H1 (cell line): Measurements from ENCODE around the gene CTSW. TPM values are rescaled to one million over a fixed set of nuclear protein-coding genes. Genes with fewer than 3 reads are reported as not detected.

Experiments
- CTCF ChIA-PET: fragments of 300-600 bp; sonication (Branson Sonifier 250); formaldehyde crosslinking; loops from one replicate; lab custom pipeline; 2021; ENCODE audit not compliant: partially characterized antibody; lab: Charles Lee
- POLR2A ChIA-PET: fragments of 300-600 bp; sonication (Branson Sonifier 250); formaldehyde crosslinking; loops from one replicate; lab custom pipeline; 2021; ENCODE audit warnings: inconsistent platforms; ENCODE audit not compliant: partially characterized antibody; lab: Charles Lee
- DNase-seq, 2 experiments: peaks; one replicate each; pipeline versions ENCODE4 v3.0.0 to v3.0.0-alpha.2; 2010 to 2022; ENCODE audit warnings: low spot score in 2 of 2, low read depth in 1 of 2, mixed read lengths in 1 of 2
- FAIRE-seq: peaks from 2 replicates; lab custom pipeline; 2011; peaks lifted over from hg19 to GRCh38; lab: Jason Lieb, UNC
- H2AFZ ChIP-seq: 2 replicates; pipeline ENCODE4 v1.8.1; 2012; ENCODE audit warnings: low read length, inconsistent platforms
- H2AK5ac ChIP-seq: 2 replicates; pipeline ENCODE4 v1.6.1; 2013; ENCODE audit warnings: low read depth, low read length
- H2BK120ac ChIP-seq: replicated peaks from 2 replicates; pipeline ENCODE3; 2013; ENCODE audit warnings: low read depth, low read length, inconsistent platforms
- H2BK12ac ChIP-seq: 2 replicates; pipeline ENCODE4 v1.6.1; 2013; ENCODE audit warnings: low read depth, low read length
- H2BK15ac ChIP-seq: 2 replicates; pipeline ENCODE4 v1.6.1; 2013; ENCODE audit warnings: low read length
- H2BK20ac ChIP-seq: 2 replicates; pipeline ENCODE4 v1.6.1; 2013; ENCODE audit warnings: low read length
- H2BK5ac ChIP-seq: 2 replicates; pipeline ENCODE4 v1.6.1; 2013; ENCODE audit warnings: low read depth, low read length
- H3K14ac ChIP-seq: 2 replicates; pipeline ENCODE4 v1.6.1; 2013; ENCODE audit warnings: inconsistent platforms; ENCODE audit not compliant: insufficient read length
- H3K18ac ChIP-seq: 2 replicates; pipeline ENCODE4 v1.6.1; 2013; ENCODE audit warnings: low read length; ENCODE audit errors: extremely low read depth
- H3K23ac ChIP-seq: 2 replicates; pipeline ENCODE4 v1.6.1; 2013; ENCODE audit warnings: inconsistent platforms; ENCODE audit not compliant: insufficient read length
- H3K23me2 ChIP-seq: 2 replicates; pipeline ENCODE4 v1.6.1; 2013; ENCODE audit warnings: low read depth, low read length
- H3K27ac ChIP-seq: 2 replicates; pipeline ENCODE4 v1.6.1; 2011; ENCODE audit warnings: low read depth, low read length, inconsistent platforms
- H3K27me3 ChIP-seq, 4 experiments: replicated peaks in 1 of 4; 1 replicate in 1 of 4; 2 replicates in 3 of 4; pipeline versions ENCODE4 v1.6.1 to v1.8.1; 2011 to 2013; ENCODE audit warnings: low read length in 3 of 4, mild to moderate bottlenecking in 3 of 4, inconsistent platforms in 2 of 4, mixed read lengths in 2 of 4, moderate library complexity in 1 of 4; ENCODE audit not compliant: control insufficient read depth in 3 of 4, insufficient read depth in 3 of 4; ENCODE audit errors: extremely low read depth in 1 of 4
- H3K36me3 ChIP-seq, 4 experiments: 2 replicates each; pipeline versions ENCODE4 v1.6.1 to v1.8.1; 2011 to 2013; ENCODE audit warnings: mild to moderate bottlenecking in 4 of 4, low read length in 3 of 4, moderate library complexity in 2 of 4, control low read depth in 1 of 4, inconsistent platforms in 1 of 4; ENCODE audit not compliant: insufficient read depth in 4 of 4, control insufficient read depth in 2 of 4
- H3K4ac ChIP-seq: replicated peaks from 2 replicates; pipeline ENCODE3; 2013; ENCODE audit warnings: low read length, low read depth, mixed read lengths, inconsistent platforms; ENCODE audit not compliant: insufficient read length
- H3K4me1 ChIP-seq, 4 experiments: replicated peaks in 1 of 4; 1 replicate in 1 of 4; 2 replicates in 3 of 4; pipeline versions ENCODE4 v1.6.1 to v1.8.1; 2011 to 2013; ENCODE audit warnings: low read length in 3 of 4, inconsistent platforms in 2 of 4, mixed read lengths in 1 of 4; ENCODE audit not compliant: insufficient read depth in 4 of 4, control insufficient read depth in 3 of 4
- H3K4me2 ChIP-seq, 2 experiments: 2 replicates each; pipeline versions ENCODE4 v1.6.1 to v1.8.1; 2011 to 2013; ENCODE audit warnings: low read depth in 2 of 2, low read length in 2 of 2, control low read depth in 1 of 2, inconsistent platforms in 1 of 2, mild to moderate bottlenecking in 1 of 2; ENCODE audit not compliant: insufficient read depth in 1 of 2
- H3K4me3 ChIP-seq, 4 experiments: fragments of 200-600, 300-600 bp in 1 of 4; sonication (generic), shearing (Covaris generic), sonication (Bioruptor Twin) in 1 of 4; 2 replicates each; pipeline versions ENCODE4 v1.5.1 to v1.8.1; 2011 to 2016; ENCODE audit warnings: low read length in 4 of 4, low read depth in 3 of 4, control low read depth in 2 of 4, inconsistent platforms in 2 of 4, mild to moderate bottlenecking in 2 of 4, mixed read lengths in 1 of 4, moderate library complexity in 1 of 4; ENCODE audit not compliant: insufficient read depth in 2 of 4; ENCODE audit errors: extremely low read depth in 1 of 4
- H3K56ac ChIP-seq: replicated peaks from 2 replicates; pipeline ENCODE3; 2013; ENCODE audit warnings: low read depth, mild to moderate bottlenecking, mixed read lengths, low read length, inconsistent platforms; ENCODE audit not compliant: insufficient read length
- H3K79me1 ChIP-seq: 2 replicates; pipeline ENCODE4 v1.6.1; 2013; ENCODE audit warnings: low read depth, low read length, control low read depth
- H3K79me2 ChIP-seq, 2 experiments: 2 replicates each; pipeline versions ENCODE4 v1.6.1 to v1.8.1; 2012 to 2013; ENCODE audit warnings: low read length in 2 of 2, mild to moderate bottlenecking in 2 of 2, inconsistent platforms in 1 of 2; ENCODE audit not compliant: insufficient read depth in 2 of 2, control insufficient read depth in 1 of 2
- H3K9ac ChIP-seq, 4 experiments: replicated peaks in 1 of 4; 1 replicate in 1 of 4; 2 replicates in 3 of 4; pipeline versions ENCODE4 v1.6.1 to v1.8.1; 2011 to 2013; ENCODE audit warnings: low read depth in 3 of 4, low read length in 3 of 4, control low read depth in 2 of 4, mild to moderate bottlenecking in 2 of 4, moderate library complexity in 2 of 4, inconsistent platforms in 1 of 4; ENCODE audit errors: extremely low read depth in 1 of 4
- H3K9me3 ChIP-seq, 2 experiments: 2 replicates each; pipeline versions ENCODE4 v1.6.1 to v1.8.1; 2012 to 2013; ENCODE audit warnings: mild to moderate bottlenecking in 2 of 2, moderate library complexity in 2 of 2, control low read depth in 1 of 2, inconsistent platforms in 1 of 2, low read depth in 1 of 2, low read length in 1 of 2, mixed read lengths in 1 of 2; ENCODE audit not compliant: insufficient read depth in 2 of 2
- H4K20me1 ChIP-seq, 2 experiments: replicated peaks in 1 of 2; 2 replicates each; pipeline versions ENCODE3 to v1.8.1; 2011 to 2013; ENCODE audit warnings: inconsistent platforms in 2 of 2, low read length in 2 of 2, mild to moderate bottlenecking in 1 of 2; ENCODE audit not compliant: insufficient read depth in 2 of 2, control insufficient read depth in 1 of 2
- H4K5ac ChIP-seq: 2 replicates; pipeline ENCODE4 v1.6.1; 2013; ENCODE audit warnings: low read length, low read depth, mixed read lengths, inconsistent platforms; ENCODE audit not compliant: insufficient read length
- H4K8ac ChIP-seq: 2 replicates; pipeline ENCODE4 v1.8.0; 2013; ENCODE audit warnings: mild to moderate bottlenecking, moderate library complexity, low read length, inconsistent platforms; ENCODE audit not compliant: insufficient read depth; ENCODE audit errors: extremely low read depth
- H4K91ac ChIP-seq: replicated peaks from 2 replicates; pipeline ENCODE3; 2013; ENCODE audit warnings: low read length, mixed read lengths, inconsistent platforms; ENCODE audit not compliant: insufficient read length
- POLR2A ChIP-seq, 2 experiments: IDR thresholded peaks; 1 replicate in 1 of 2; 2 replicates in 1 of 2; pipeline ENCODE4 v1.6.1; 2011; ENCODE audit warnings: low read depth in 2 of 2, low read length in 2 of 2, mild to moderate bottlenecking in 2 of 2; ENCODE audit errors: control extremely low read depth in 1 of 2
- POLR2AphosphoS5 ChIP-seq: IDR thresholded peaks from 2 replicates; pipeline ENCODE4 v1.6.1; 2011; ENCODE audit warnings: low read depth, low read length
- WGBS, 2 experiments: shearing (Covaris generic) in 1 of 2; methylation state at CpG; one replicate each; pipeline versions ENCODE4 v1.1.6 to v1.1.7; 2013 to 2015; ENCODE audit warnings: low lambda C conversion rate in 2 of 2, mixed read lengths in 2 of 2, inconsistent platforms in 1 of 2, low coverage in 1 of 2, missing lambda C conversion rate in 1 of 2; ENCODE audit not compliant: insufficient replicate concordance in 2 of 2, insufficient coverage in 1 of 2, insufficient read length in 1 of 2; ENCODE audit errors: extremely low coverage in 1 of 2, missing lambda C conversion rate in 1 of 2; 5-methylcytosine and 5-hydroxymethylcytosine counted together
- polyA plus RNA-seq, 7 experiments: library from polyadenylated mRNA; depleted of rRNA in 3 of 7; stranded (reverse) in 5 of 7; unstranded in 2 of 7; fragments of >200 nt in 5 of 7; fragments of 200-250 nt in 2 of 7; gene quantifications; 1 replicate in 5 of 7; 2 replicates in 1 of 7; 4 replicates in 1 of 7; pipeline versions ENCODE4 v1.2.1 to v1.2.3, GENCODE V29; 2011 to 2013; ENCODE audit warnings: missing spikeins in 2 of 7, mixed read lengths in 2 of 7
- total RNA-seq: library from RNA; stranded (reverse); fragmentation: NEBNext Ultra II Directional; extraction: Animal tissue kit (Norgen Biotek cat#: 25700); gene quantifications from 2 replicates; pipeline ENCODE4 v1.2.1, GENCODE V29; 2021

Gene CTSW
- total and polyA plus RNA-seq, 2 of the 8 experiments (the other 6 are each of a cell fraction or from before 2014, with no cell fraction given), result not detected

- peaks cover 0 to 6% (median 2%) of the 10 kb centered on the region in 4 experiments; a peak in 4 of 8 replicates for H3K36me3 ChIP-seq
- POLR2A ChIA-PET, result interaction anchor here (0.5 to 4.9 kb wide), 19 partner anchors 9 to 254 kb away, joined by 3 to 36 read pairs (median 4); partner anchors contain the start of genes CCDC85B, FIBP, MUS81 and SF3B2
- no peak overlapping the region for H3K56ac ChIP-seq
- no peak overlapping the region; the same call in 1 of the 2 replicates for H2BK12ac ChIP-seq
- DNase-seq (no peak), FAIRE-seq (no peak)
- no peak overlapping the region for H2BK5ac ChIP-seq
- H3K27ac ChIP-seq, result no peak overlapping the region
- 93% methylated on average over 35 of the region's 35 CpGs; no CpG with 5 or more reads in 1 of the 2 experiments for WGBS, 2 experiments
- H3K79me1 ChIP-seq, result peaks cover 7% of the 10 kb centered on the region; the same call in 1 of the 2 replicates
- CTCF ChIA-PET, result interaction anchor here (0.6 to 2.3 kb wide), 6 partner anchors 10 to 74 kb away, joined by 3 to 10 read pairs (median 6); partner anchors contain the start of gene FIBP
- H4K91ac ChIP-seq, result no peak overlapping the region
- H3K4me2 ChIP-seq, result peak overlapping the region; percentile 83 to 94
- H3K18ac ChIP-seq, result no peak overlapping the region
- H2BK120ac ChIP-seq, result no peak overlapping the region
- peaks cover 0 to 7% of the 10 kb centered on the region in 2 experiments for H4K20me1 ChIP-seq
- H2AFZ ChIP-seq, result no peak overlapping the region
- no peak overlapping the region for H3K9ac ChIP-seq
- H3K14ac ChIP-seq, result no peak overlapping the region
- H3K27me3 ChIP-seq, result no peaks in the 10 kb centered on the region
- H3K4me3 ChIP-seq, result peak overlapping the region; percentile 91 to 98 (median 94); a peak in 7 of 8 replicates
- H3K4me1 ChIP-seq, result peaks cover 0 to 22% (median 13%) of the 10 kb centered on the region in 4 experiments; a peak in 4 of 7 replicates
- H4K5ac ChIP-seq, result no peak overlapping the region
- H3K23me2 ChIP-seq, result peaks cover 13% of the 10 kb centered on the region; the same call in 1 of the 2 replicates
- no peak overlapping the region for H3K23ac ChIP-seq
- H2BK20ac ChIP-seq, result no peak overlapping the region
- no peak overlapping the region for H4K8ac ChIP-seq
- H2BK15ac ChIP-seq, result peak overlapping the region; percentile 40; the same call in 1 of the 2 replicates
- peak overlapping the region; percentile 17; the same call in 1 of the 2 replicates for H2AK5ac ChIP-seq
- no peaks in the 10 kb centered on the region for H3K9me3 ChIP-seq
- peaks cover 0 to 7% of the 10 kb centered on the region in 2 experiments; a peak in 2 of 4 replicates for H3K79me2 ChIP-seq
- no peak overlapping the region for H3K4ac ChIP-seq
- TF ChIP-seq POLR2A (IDR thresholded peaks at IDR 0.05; ENCODE audit: control extremely low read depth in 1 of 2, low read depth in 2 of 2, low read length in 2 of 2) (0 out of 3 replicates have a peak, but pooled peaks of 1 of the 2 experiments have one; percentile 22), POLR2AphosphoS5 (peak; percentile 51; the same call in 1 of the 2 replicates)
Observed at GRCh38 chr11:65917434-65918210, 38.0 kb downstream of the CTSW start.
